GM06990 (cell line): ENCODE results near the gene ADAT2.

ENCODE experiments used
- DNase-seq: peaks from one replicate; pipeline ENCODE4 v3.0.0-alpha.2; 2011; ENCODE audit not compliant: insufficient read length; ENCODE audit errors: extremely low read depth
- H3K27me3 ChIP-seq: replicated peaks from 2 replicates; pipeline ENCODE4 v1.6.0; 2011; ENCODE audit warnings: low read length; ENCODE audit not compliant: control insufficient read depth, insufficient read depth
- H3K36me3 ChIP-seq: 2 replicates; pipeline ENCODE4 v1.5.1; 2011; ENCODE audit warnings: low read length; ENCODE audit not compliant: control insufficient read depth, insufficient read depth
- H3K4me3 ChIP-seq: replicated peaks from 2 replicates; pipeline ENCODE4 v1.5.1; 2011; ENCODE audit warnings: low read depth, mild to moderate bottlenecking, control low read depth, low read length
- TF ChIP-seq, protein P1 (sequence below): IDR thresholded peaks from 2 replicates; pipeline ENCODE4 v1.5.1; 2011; ENCODE audit warnings: low read length, control low read depth, mild to moderate bottlenecking, inconsistent platforms; ENCODE audit not compliant: insufficient read depth, poor library complexity, severe bottlenecking

The ADAT2 gene

DNA sequence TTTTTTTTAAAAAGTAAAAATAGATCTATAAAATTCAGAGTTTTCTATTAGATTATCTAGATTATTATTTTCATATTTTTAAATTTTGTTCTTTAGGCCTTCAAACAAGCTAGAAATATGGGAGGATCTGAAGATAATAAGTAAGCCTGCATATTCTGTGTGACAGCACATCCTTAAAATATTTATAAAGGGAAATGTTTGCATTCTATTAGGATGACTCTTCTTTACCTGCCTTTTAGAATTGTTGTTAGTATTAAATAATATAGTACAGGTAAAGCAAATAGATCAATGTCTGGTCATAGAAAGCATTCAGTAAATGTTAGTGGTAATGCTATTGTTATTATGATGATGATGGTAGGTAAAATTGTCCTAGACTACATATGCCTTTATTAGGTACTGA, 17.5 kb upstream of the ADAT2 start:
- H3K36me3 ChIP-seq, result no peaks in the 10 kb centered on the region
- no peak overlapping the region for H3K4me3 ChIP-seq
- DNase-seq, result no peak
- H3K27me3 ChIP-seq, result no peaks in the 10 kb centered on the region
- TF ChIP-seq, protein P1, sequence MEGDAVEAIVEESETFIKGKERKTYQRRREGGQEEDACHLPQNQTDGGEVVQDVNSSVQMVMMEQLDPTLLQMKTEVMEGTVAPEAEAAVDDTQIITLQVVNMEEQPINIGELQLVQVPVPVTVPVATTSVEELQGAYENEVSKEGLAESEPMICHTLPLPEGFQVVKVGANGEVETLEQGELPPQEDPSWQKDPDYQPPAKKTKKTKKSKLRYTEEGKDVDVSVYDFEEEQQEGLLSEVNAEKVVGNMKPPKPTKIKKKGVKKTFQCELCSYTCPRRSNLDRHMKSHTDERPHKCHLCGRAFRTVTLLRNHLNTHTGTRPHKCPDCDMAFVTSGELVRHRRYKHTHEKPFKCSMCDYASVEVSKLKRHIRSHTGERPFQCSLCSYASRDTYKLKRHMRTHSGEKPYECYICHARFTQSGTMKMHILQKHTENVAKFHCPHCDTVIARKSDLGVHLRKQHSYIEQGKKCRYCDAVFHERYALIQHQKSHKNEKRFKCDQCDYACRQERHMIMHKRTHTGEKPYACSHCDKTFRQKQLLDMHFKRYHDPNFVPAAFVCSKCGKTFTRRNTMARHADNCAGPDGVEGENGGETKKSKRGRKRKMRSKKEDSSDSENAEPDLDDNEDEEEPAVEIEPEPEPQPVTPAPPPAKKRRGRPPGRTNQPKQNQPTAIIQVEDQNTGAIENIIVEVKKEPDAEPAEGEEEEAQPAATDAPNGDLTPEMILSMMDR, result no peak

DNA sequence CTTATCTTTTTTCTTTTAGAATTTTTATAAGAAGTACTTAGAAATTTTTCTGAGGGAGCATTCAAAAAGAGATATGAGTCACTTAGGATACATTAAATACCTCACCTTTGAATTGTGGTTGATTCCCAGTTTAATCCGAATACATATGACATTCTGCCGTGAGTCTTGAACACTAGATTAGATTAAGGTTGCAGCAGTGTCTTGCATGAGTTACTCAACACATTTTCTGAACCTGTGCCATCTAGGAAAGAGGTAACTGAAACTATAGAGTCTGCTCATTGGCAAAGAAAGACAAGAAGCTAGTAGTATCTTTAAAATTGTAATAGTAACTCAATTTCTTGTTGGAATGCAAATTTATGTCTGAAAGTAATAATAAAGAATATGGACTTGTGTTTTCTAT, 15.1 kb upstream of the ADAT2 start:
- TF ChIP-seq, protein P1, result no peak
- DNase-seq, result no peak
- Histone ChIP-seq H3K27me3 (no peaks in the 10 kb centered on the region), H3K36me3 (no peaks in the 10 kb centered on the region), H3K4me3 (no peak overlapping the region)

DNA sequence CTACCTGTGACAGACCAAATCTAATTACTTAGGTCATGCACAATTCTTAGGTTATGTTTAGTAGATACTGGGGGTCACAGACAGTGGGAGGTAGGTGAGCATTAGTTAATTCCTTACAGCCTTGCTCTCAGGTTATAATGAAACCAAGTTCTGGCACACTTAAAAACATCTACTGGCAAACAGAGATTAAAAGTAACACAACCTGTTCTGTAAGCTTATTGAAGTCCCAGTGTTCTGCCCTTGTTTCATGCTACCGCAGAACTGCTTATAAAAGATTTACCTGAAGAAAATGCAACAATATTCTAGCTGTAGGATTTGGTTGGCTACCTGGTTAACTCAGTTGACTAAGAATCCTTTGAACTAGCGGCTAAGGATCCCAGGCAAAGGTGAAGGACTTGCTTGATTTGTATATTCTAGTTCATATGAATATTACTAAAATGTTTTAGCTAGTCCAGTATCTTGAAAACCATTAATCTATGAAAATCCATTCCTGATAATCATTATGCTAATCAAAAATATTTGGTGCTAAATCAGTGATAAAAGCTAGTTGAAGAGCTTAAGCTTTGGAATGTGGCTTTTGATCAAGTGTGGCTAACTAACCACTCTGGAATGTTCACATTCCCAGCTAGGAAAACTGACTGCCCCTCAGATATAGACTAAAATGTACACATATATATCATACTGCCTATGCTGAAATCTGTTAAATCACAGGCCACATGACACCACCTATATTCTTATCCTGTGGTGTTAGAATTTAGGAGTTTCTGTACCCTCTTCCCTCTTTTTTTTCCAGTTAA, 7.3 kb upstream of the ADAT2 start:
- no peak for DNase-seq
- Histone ChIP-seq H3K36me3 (no peaks in the 10 kb centered on the region; the same call in 1 of the 2 replicates), H3K27me3 (no peaks in the 10 kb centered on the region), H3K4me3 (no peak overlapping the region)
- TF ChIP-seq, protein P1, result no peak

DNA sequence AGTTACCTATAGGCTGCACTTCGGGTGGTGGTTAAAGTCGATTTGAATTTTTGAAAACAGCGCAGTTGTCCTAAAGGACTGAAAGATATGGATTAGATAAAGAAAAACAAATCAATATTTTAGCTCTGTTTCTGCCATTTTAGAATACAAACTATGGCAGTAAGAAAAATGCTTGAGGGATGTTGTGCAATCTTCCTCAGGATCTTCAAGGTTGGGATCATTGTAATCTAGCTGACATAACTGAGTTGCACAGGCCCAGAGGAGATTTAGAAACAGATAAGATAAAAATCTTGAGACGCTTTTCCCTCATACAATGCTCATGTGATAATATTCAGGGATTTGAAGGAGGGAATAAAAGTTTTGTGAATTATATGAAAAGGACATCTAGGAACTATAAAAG, 1.0 kb upstream of the ADAT2 start:
- TF ChIP-seq, protein P1, result no peak
- Histone ChIP-seq H3K4me3 (peak overlapping the region; percentile 78), H3K27me3 (no peaks in the 10 kb centered on the region), H3K36me3 (no peaks in the 10 kb centered on the region; the same call in 1 of the 2 replicates)
- no peak for DNase-seq

DNA sequence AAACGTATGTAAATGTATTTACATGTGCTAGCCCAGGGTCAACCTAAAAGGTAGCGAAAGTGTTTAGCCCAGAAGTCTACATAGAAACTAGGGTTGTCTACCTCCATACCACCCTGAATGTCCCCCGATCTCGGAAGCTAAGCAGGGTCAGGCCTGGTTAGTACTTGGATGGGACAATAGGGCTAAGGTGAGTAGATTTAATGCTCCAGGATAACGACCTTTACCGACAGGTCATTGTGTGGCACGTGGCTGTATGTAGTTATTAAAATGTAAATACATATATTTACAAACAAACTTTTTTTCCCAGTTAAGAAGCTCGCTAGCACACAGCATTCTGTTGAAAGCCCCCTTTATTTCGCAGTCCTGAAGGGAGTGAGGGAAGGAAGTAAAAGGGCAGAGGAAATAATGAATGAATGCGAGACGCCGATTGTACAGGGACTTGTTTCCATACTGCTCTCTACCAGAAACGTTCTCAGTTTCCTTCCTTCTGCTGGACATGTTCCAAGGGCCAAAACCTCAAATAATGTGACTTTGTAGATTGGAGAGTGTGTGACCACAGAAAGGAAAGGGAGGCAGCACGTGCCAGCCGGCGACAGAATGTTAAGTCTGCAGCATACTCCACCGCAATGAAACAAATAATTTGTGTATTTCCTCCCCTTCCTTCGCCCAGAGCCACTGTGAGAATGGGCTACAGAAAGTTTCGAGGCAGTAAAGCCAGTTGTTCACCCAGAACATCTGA, 612 bp downstream of the ADAT2 start:
- peak; percentile 40 for DNase-seq
- Histone ChIP-seq H3K27me3 (no peaks in the 10 kb centered on the region), H3K4me3 (peak overlapping the region; percentile 69), H3K36me3 (no peaks in the 10 kb centered on the region; the same call in 1 of the 2 replicates)
- TF ChIP-seq, protein P1, result no peak
